Panc1 (cell line): ENCODE measurements around the gene CTXND2. TPM values are rescaled to one million over a fixed set of nuclear protein-coding genes. Genes with fewer than 3 reads are reported as not detected.

ENCODE experiments used
- ATAC-seq: fragments of 200-7000 bp; cut with Tn5 transposase; 2 replicates; pipeline ENCODE4 v1.9.1; 2020; ENCODE audit warnings: mild to moderate bottlenecking, moderate library complexity
- BruUV-seq: library from RNA; stranded (reverse); fragments of 400-500 nt; replicated peaks from 2 replicates; lab custom pipeline; 2021; lab: Mats Ljungman, UMichigan
- CTCF ChIA-PET: fragments of 300-600 bp; sonication (Branson Sonifier 250); formaldehyde crosslinking; loops from one replicate; lab custom pipeline; 2022; ENCODE audit warnings: antibody characterized with exemption; lab: Charles Lee
- POLR2A ChIA-PET: fragments of 300-600 bp; sonication (Branson Sonifier 250); formaldehyde crosslinking; loops from one replicate; lab custom pipeline; 2022; ENCODE audit warnings: antibody characterized with exemption; lab: Charles Lee
- DNase-seq: peaks from one replicate; pipeline ENCODE4 v3.0.0-alpha.2; 2010; ENCODE audit warnings: low read depth, low spot score
- H3K27ac ChIP-seq: 2 replicates; pipeline ENCODE4 v1.5.1; 2011; ENCODE audit warnings: mild to moderate bottlenecking, low read length, inconsistent platforms
- H3K27me3 ChIP-seq: fragments of 200-500 bp; sonication (Bioruptor generic); 2 replicates; pipeline ENCODE4 v1.6.0; 2014; ENCODE audit warnings: low read length, inconsistent platforms; ENCODE audit not compliant: control insufficient read depth, insufficient read depth
- H3K36me3 ChIP-seq: fragments of 200-500 bp; sonication (Bioruptor generic); 2 replicates; pipeline ENCODE4 v1.5.1; 2014; ENCODE audit warnings: inconsistent platforms, mild to moderate bottlenecking, low read length, moderate library complexity; ENCODE audit not compliant: control insufficient read depth, insufficient read depth
- H3K4me1 ChIP-seq: 2 replicates; pipeline ENCODE4 v1.5.1; 2011; ENCODE audit warnings: inconsistent platforms, mild to moderate bottlenecking, low read length, moderate library complexity; ENCODE audit not compliant: control insufficient read depth, insufficient read depth
- H3K4me3 ChIP-seq, 2 experiments: 2 replicates each; pipeline ENCODE4 v1.5.1; 2011 to 2012; ENCODE audit warnings: low read depth in 2 of 2, low read length in 2 of 2, mild to moderate bottlenecking in 2 of 2, inconsistent platforms in 1 of 2, moderate library complexity in 1 of 2
- H3K9me3 ChIP-seq: fragments of 200-500 bp; sonication (Bioruptor generic); 2 replicates; pipeline ENCODE4 v1.5.1; 2014; ENCODE audit warnings: low read depth, mild to moderate bottlenecking, inconsistent platforms, low read length, moderate library complexity; ENCODE audit not compliant: control insufficient read depth, insufficient read depth
- POLR2AphosphoS5 ChIP-seq: IDR thresholded peaks from 2 replicates; pipeline ENCODE4 v1.6.1; 2012; ENCODE audit warnings: mild to moderate bottlenecking, low read depth, low read length, moderate library complexity
- SIN3A ChIP-seq: IDR thresholded peaks from 2 replicates; pipeline ENCODE4 v1.6.1; 2012; ENCODE audit warnings: low read depth, mild to moderate bottlenecking, low read length, moderate library complexity, borderline replicate concordance; ENCODE audit not compliant: insufficient read depth
- TCF7L2 ChIP-seq: IDR thresholded peaks from 2 replicates; pipeline ENCODE4 v1.6.1; 2011; ENCODE audit warnings: mild to moderate bottlenecking, low read depth, low read length, inconsistent platforms
- in situ Hi-C: cut with HindIII; loops from 2 replicates; pipeline ENCODE4 v1.10.0; 2016; ENCODE audit warnings: low sequenced_read_pairs, low pct_unique_long_range_greater_than_20kb
- intact Hi-C: fragments of 100-400 bp; cut with micrococcal nuclease; formaldehyde crosslinking; loops from one replicate; pipeline ENCODE4 v1.10.0; 2022; ENCODE audit not compliant: unreplicated experiment
- total RNA-seq: library from RNA; stranded (reverse); gene quantifications from one replicate; pipeline ENCODE4 v1.2.1, GENCODE V29; 2021; ENCODE audit not compliant: unreplicated experiment
- TF ChIP-seq, protein P1 (sequence below), 2 experiments: IDR thresholded peaks; 2 replicates each; pipeline ENCODE4 v1.6.1; 2011 to 2012; ENCODE audit warnings: low read depth in 2 of 2, control low read depth in 1 of 2, low read length in 1 of 2, mild to moderate bottlenecking in 1 of 2, moderate library complexity in 1 of 2; ENCODE audit not compliant: insufficient read depth in 1 of 2
- TF ChIP-seq, protein P2 (sequence below): fragments of 450-650 bp; IDR thresholded peaks from 2 replicates; pipeline ENCODE4 v1.5.1; 2017; ENCODE audit warnings: mild to moderate bottlenecking

CTXND2 gene
- total RNA-seq, 1 experiment from 2014 or later, result not detected

DNA sequence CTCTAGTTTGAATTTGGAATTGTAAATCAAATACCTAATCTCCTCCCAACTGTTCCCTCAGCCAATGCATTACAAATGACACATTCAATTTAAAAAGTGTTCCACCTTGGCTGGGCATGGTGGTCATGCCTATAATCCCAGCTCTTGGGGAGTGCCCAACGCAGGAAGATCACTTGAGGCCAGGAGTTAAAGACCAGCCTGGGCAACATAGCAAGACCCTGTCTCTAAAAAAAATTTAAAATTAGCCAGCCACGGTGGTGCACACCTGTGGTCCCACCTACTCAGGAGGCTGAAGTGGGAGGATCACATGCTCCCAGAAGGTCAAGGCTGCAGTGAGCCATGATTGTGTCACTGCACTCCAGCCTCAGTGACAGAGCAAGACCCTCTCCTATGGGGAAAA, 14.4 kb upstream of the CTXND2 start:
- ChIA-PET CTCF (no interaction called here), POLR2A (interaction anchor here (0.7 kb wide), 1 partner anchor 37 kb away, joined by 5 read pairs; no protein-coding TSS in a partner anchor)
- Histone ChIP-seq H3K27me3 (no peaks in the 10 kb centered on the region), H3K4me1 (peaks cover 12% of the 10 kb centered on the region), H3K36me3 (0 out of 2 replicates have a peak, but pooled peaks cover 2% of the 10 kb centered on the region), H3K27ac (no peak overlapping the region), H3K9me3 (no peaks in the 10 kb centered on the region), H3K4me3 (no peak overlapping the region)
- ATAC-seq (no peak), DNase-seq (no peak)
- TF ChIP-seq SIN3A (no peak), POLR2AphosphoS5 (no peak), TCF7L2 (no peak)
- TF ChIP-seq, protein P1, sequence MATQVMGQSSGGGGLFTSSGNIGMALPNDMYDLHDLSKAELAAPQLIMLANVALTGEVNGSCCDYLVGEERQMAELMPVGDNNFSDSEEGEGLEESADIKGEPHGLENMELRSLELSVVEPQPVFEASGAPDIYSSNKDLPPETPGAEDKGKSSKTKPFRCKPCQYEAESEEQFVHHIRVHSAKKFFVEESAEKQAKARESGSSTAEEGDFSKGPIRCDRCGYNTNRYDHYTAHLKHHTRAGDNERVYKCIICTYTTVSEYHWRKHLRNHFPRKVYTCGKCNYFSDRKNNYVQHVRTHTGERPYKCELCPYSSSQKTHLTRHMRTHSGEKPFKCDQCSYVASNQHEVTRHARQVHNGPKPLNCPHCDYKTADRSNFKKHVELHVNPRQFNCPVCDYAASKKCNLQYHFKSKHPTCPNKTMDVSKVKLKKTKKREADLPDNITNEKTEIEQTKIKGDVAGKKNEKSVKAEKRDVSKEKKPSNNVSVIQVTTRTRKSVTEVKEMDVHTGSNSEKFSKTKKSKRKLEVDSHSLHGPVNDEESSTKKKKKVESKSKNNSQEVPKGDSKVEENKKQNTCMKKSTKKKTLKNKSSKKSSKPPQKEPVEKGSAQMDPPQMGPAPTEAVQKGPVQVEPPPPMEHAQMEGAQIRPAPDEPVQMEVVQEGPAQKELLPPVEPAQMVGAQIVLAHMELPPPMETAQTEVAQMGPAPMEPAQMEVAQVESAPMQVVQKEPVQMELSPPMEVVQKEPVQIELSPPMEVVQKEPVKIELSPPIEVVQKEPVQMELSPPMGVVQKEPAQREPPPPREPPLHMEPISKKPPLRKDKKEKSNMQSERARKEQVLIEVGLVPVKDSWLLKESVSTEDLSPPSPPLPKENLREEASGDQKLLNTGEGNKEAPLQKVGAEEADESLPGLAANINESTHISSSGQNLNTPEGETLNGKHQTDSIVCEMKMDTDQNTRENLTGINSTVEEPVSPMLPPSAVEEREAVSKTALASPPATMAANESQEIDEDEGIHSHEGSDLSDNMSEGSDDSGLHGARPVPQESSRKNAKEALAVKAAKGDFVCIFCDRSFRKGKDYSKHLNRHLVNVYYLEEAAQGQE (IDR thresholded peaks at IDR 0.05; ENCODE audit: insufficient read depth in 1 of 2, low read depth in 2 of 2, low read length in 1 of 2), result no peak
- TF ChIP-seq, protein P2, sequence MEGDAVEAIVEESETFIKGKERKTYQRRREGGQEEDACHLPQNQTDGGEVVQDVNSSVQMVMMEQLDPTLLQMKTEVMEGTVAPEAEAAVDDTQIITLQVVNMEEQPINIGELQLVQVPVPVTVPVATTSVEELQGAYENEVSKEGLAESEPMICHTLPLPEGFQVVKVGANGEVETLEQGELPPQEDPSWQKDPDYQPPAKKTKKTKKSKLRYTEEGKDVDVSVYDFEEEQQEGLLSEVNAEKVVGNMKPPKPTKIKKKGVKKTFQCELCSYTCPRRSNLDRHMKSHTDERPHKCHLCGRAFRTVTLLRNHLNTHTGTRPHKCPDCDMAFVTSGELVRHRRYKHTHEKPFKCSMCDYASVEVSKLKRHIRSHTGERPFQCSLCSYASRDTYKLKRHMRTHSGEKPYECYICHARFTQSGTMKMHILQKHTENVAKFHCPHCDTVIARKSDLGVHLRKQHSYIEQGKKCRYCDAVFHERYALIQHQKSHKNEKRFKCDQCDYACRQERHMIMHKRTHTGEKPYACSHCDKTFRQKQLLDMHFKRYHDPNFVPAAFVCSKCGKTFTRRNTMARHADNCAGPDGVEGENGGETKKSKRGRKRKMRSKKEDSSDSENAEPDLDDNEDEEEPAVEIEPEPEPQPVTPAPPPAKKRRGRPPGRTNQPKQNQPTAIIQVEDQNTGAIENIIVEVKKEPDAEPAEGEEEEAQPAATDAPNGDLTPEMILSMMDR, result no peak
- in situ Hi-C loops, result no loop called here
- intact Hi-C loops, result no loop called here
- no TSS peak for BruUV-seq

DNA sequence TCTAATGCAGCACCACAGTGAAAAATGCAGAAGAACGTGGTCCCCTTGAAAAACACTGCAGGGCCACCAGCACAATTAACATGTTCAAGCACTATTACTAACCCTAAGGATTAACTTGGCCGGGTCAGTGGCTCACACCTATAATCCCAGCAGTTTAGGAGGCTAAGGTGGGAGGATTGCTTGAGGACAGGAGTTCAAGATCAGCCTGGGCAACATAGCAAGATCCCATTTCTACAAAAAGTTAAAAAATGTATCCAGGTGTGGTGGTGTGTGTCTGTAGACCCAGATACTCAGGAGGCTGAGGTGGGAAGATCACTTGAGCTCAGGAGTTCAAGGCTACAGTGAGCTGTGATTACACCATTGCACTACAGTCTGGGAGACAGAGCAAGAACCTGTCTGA, 13.4 kb upstream of the CTXND2 start:
- POLR2A ChIA-PET, result no interaction called here
- in situ Hi-C loops, result no loop called here
- no TSS peak for BruUV-seq

More for the DNA sequence above, 13.4 kb upstream of the CTXND2 start:
- DNase-seq, result no peak
- H3K36me3 ChIP-seq, result 0 out of 2 replicates have a peak, but pooled peaks cover 2% of the 10 kb centered on the region
- TF ChIP-seq, protein P2, result no peak
- TF ChIP-seq SIN3A (no peak), TCF7L2 (no peak)
- TF ChIP-seq, protein P1 (IDR thresholded peaks at IDR 0.05; ENCODE audit: insufficient read depth in 1 of 2, low read depth in 2 of 2, low read length in 1 of 2), result no peak
- H3K9me3 ChIP-seq, result no peaks in the 10 kb centered on the region
- intact Hi-C loops, result no loop called here
- CTCF ChIA-PET, result interaction anchor here (0.7 kb wide), 1 partner anchor 16 kb away, joined by 3 read pairs; no protein-coding TSS in a partner anchor
- peaks cover 12% of the 10 kb centered on the region for H3K4me1 ChIP-seq
- no peak overlapping the region for H3K27ac ChIP-seq
- H3K4me3 ChIP-seq, result no peak overlapping the region
- H3K27me3 ChIP-seq, result no peaks in the 10 kb centered on the region
- ATAC-seq, result no peak
